ENCODE data around the gene CADM3. TPM values are rescaled to one million over a fixed set of nuclear protein-coding genes. Genes with fewer than 3 reads are reported as not detected.

CADM3 gene
- total and polyA plus RNA-seq, 2 donors (not counting 1 experiment from before 2014, with no cell fraction given) = 0.32 to 0.33 TPM

- no peak for TF ChIP-seq CTCF (IDR thresholded peaks at IDR 0.05)
- TF ChIP-seq EZH2 (IDR thresholded peaks at IDR 0.05; ENCODE audit: borderline replicate concordance, insufficient read depth, low read depth, low read length, poor library complexity, severe bottlenecking) = no peak
- Mint-ChIP-seq H3K27ac (no peak overlapping the region), H3K9me3 (ENCODE audit: insufficient read depth) (no peaks in the 10 kb centered on the region), H3K4me1 (no peaks in the 10 kb centered on the region), H3K27me3 (no peaks in the 10 kb centered on the region), H3K4me3 (no peak overlapping the region)
- Histone ChIP-seq H3K27ac (ENCODE audit: low read length in 2 of 2) (no peak overlapping the region), H3K9ac (ENCODE audit: low read length) (no peak overlapping the region), H2AFZ (ENCODE audit: insufficient read depth, low read depth, low read length, poor library complexity, severe bottlenecking) (no peak overlapping the region), H4K20me1 (ENCODE audit: control insufficient read depth, insufficient read depth, low read length, poor library complexity, severe bottlenecking) (no peaks in the 10 kb centered on the region), H3K9me3 (ENCODE audit: control extremely low read depth in 1 of 3, control insufficient read depth in 2 of 3, insufficient read depth in 1 of 3, low read length in 2 of 3) (no peaks in the 10 kb centered on the region), H3K27me3 (replicated peaks in 1 of 4; ENCODE audit: control extremely low read depth in 1 of 4, control insufficient read depth in 3 of 4, insufficient read depth in 4 of 4, low read length in 3 of 4) (no peaks in the 10 kb centered on the region), H3K4me1 (ENCODE audit: control insufficient read depth in 2 of 2, insufficient read depth in 2 of 2, low read length in 2 of 2) (no peaks in the 10 kb centered on the region), H3K36me3 (replicated peaks in 1 of 2; ENCODE audit: control extremely low read depth in 1 of 2, control insufficient read depth in 1 of 2, extremely low read depth in 1 of 2, insufficient read depth in 2 of 2, low read length in 1 of 2) (no peaks in the 10 kb centered on the region), H3K4me3 (ENCODE audit: control extremely low read depth in 1 of 5, extremely low read depth in 1 of 5, insufficient read depth in 1 of 5, low read depth in 2 of 5, low read length in 4 of 5) (no peak overlapping the region), H3K4me2 (replicated peaks; ENCODE audit: low read depth, low read length, poor library complexity, severe bottlenecking) (no peak overlapping the region), H3K79me2 (ENCODE audit: control insufficient read depth, insufficient read depth, low read length) (no peaks in the 10 kb centered on the region)
- ATAC-seq (ENCODE audit: low read depth) (no peak), DNase-seq (no peak)
- intact Hi-C loops (cut with micrococcal nuclease) = no loop called here
- 83% methylated on average over 2 of the region's 2 CpGs for WGBS (ENCODE audit: insufficient coverage)
- ChIA-PET CTCF (interaction anchor here (2.7 kb wide), 1 partner anchor 10 kb away, joined by 11 read pairs; no protein-coding TSS in a partner anchor), POLR2A (no interaction called here)
Observed at GRCh38 chr1:159122005-159122621, 49.3 kb upstream of the CADM3 start.

- WGBS (ENCODE audit: insufficient coverage) = no CpG with 5 or more reads among the region's 5 CpGs
- no peaks in the 10 kb centered on the region for H3K4me1 Mint-ChIP-seq
- intact Hi-C loops (cut with micrococcal nuclease) = no loop called here
- Histone ChIP-seq H3K9me3 (ENCODE audit: control extremely low read depth in 1 of 3, control insufficient read depth in 2 of 3, insufficient read depth in 1 of 3, low read length in 2 of 3) (no peaks in the 10 kb centered on the region), H3K4me3 (ENCODE audit: control extremely low read depth in 1 of 5, extremely low read depth in 1 of 5, insufficient read depth in 1 of 5, low read depth in 2 of 5, low read length in 4 of 5) (no peak overlapping the region), H3K36me3 (replicated peaks in 1 of 2; ENCODE audit: control extremely low read depth in 1 of 2, control insufficient read depth in 1 of 2, extremely low read depth in 1 of 2, insufficient read depth in 2 of 2, low read length in 1 of 2) (no peaks in the 10 kb centered on the region), H2AFZ (ENCODE audit: insufficient read depth, low read depth, low read length, poor library complexity, severe bottlenecking) (no peak overlapping the region), H4K20me1 (ENCODE audit: control insufficient read depth, insufficient read depth, low read length, poor library complexity, severe bottlenecking) (no peaks in the 10 kb centered on the region), H3K79me2 (ENCODE audit: control insufficient read depth, insufficient read depth, low read length) (no peaks in the 10 kb centered on the region), H3K27me3 (replicated peaks in 1 of 4; ENCODE audit: control extremely low read depth in 1 of 4, control insufficient read depth in 3 of 4, insufficient read depth in 4 of 4, low read length in 3 of 4) (no peaks in the 10 kb centered on the region), H3K9ac (ENCODE audit: low read length) (no peak overlapping the region), H3K4me2 (replicated peaks; ENCODE audit: low read depth, low read length, poor library complexity, severe bottlenecking) (no peak overlapping the region), H3K4me1 (ENCODE audit: control insufficient read depth in 2 of 2, insufficient read depth in 2 of 2, low read length in 2 of 2) (no peaks in the 10 kb centered on the region), H3K27ac (ENCODE audit: low read length in 2 of 2) (no peak overlapping the region)
- no peak overlapping the region for H3K27ac Mint-ChIP-seq
- DNase-seq (no peak), ATAC-seq (ENCODE audit: low read depth) (no peak)
- no peaks in the 10 kb centered on the region for H3K27me3 Mint-ChIP-seq
- H3K4me3 Mint-ChIP-seq = no peak overlapping the region
- TF ChIP-seq CTCF (IDR thresholded peaks at IDR 0.05) (no peak), EZH2 (IDR thresholded peaks at IDR 0.05; ENCODE audit: borderline replicate concordance, insufficient read depth, low read depth, low read length, poor library complexity, severe bottlenecking) (no peak)
- CTCF ChIA-PET = interaction anchor here (2.7 kb wide), 1 partner anchor 9 kb away, joined by 11 read pairs; no protein-coding TSS in a partner anchor
- POLR2A ChIA-PET = no interaction called here
- no peaks in the 10 kb centered on the region for H3K9me3 Mint-ChIP-seq (ENCODE audit: insufficient read depth)
Observed at GRCh38 chr1:159123587-159123986, 47.8 kb upstream of the CADM3 start.
